Activated CD8-positive, alpha-beta memory T cell treated with anti-CD3 and anti-CD28 coated beads for 4 hours (primary cell): ENCODE data around the gene NUDT19.
"Not testable (repeated sequence)": the region's sequence is repeated elsewhere in the genome, so short reads cannot be mapped to it uniquely, and the experiment has no call there.

Experiments
- DNase-seq, 2 donors: peaks; one replicate each; pipeline ENCODE4 v3.0.0-alpha.2; 2020; ENCODE audit warnings: low read depth in 2 of 2

NUDT19 gene

GRCh38 chr19:32711747-32712146, 20.1 kb downstream of the NUDT19 start:
- no peak for DNase-seq

GRCh38 chr19:32716203-32716602, 24.6 kb downstream of the NUDT19 start:
- DNase-seq, result not testable (repeated sequence)

GRCh38 chr19:32717496-32717895, 25.9 kb downstream of the NUDT19 start:
- DNase-seq, result no peak

- DNase-seq, result no peak
Observed at GRCh38 chr19:32718286-32718685, 26.7 kb downstream of the NUDT19 start.

GRCh38 chr19:32719611-32720059, 28.0 kb downstream of the NUDT19 start, which contains the start of gene TDRD12:
Gene TDRD12, plus strand, starts transcription at chr19:32719767. Its CDS starts 306 bp downstream, at chr19:32720073.
- DNase-seq, result no peak

- no peak for DNase-seq
Observed at GRCh38 chr19:32720216-32720935, 28.8 kb downstream of the NUDT19 start.

GRCh38 chr19:32720936-32721250, 29.3 kb downstream of the NUDT19 start:
- DNase-seq, result no peak

- no peak for DNase-seq
Observed at GRCh38 chr19:32735936-32736335, 44.3 kb downstream of the NUDT19 start.

GRCh38 chr19:32743021-32743420, 51.4 kb downstream of the NUDT19 start:
- no peak for DNase-seq

GRCh38 chr19:32743447-32743846, 51.8 kb downstream of the NUDT19 start:
- no peak for DNase-seq

GRCh38 chr19:32744555-32745325, 53.1 kb downstream of the NUDT19 start:
- no peak for DNase-seq

- DNase-seq, result not testable (repeated sequence)
Observed at GRCh38 chr19:32745594-32746251, 54.1 kb downstream of the NUDT19 start.

GRCh38 chr19:32746631-32747196, 55.1 kb downstream of the NUDT19 start:
- DNase-seq, result not testable (repeated sequence)

GRCh38 chr19:32748497-32748896, 56.9 kb downstream of the NUDT19 start:
- DNase-seq, result no peak

GRCh38 chr19:32748948-32749347, 57.3 kb downstream of the NUDT19 start:
- DNase-seq, result no peak

- no peak for DNase-seq
Observed at GRCh38 chr19:32749361-32749760, 57.7 kb downstream of the NUDT19 start.

GRCh38 chr19:32750441-32751055, 58.9 kb downstream of the NUDT19 start:
- no peak for DNase-seq

- no peak for DNase-seq
Observed at GRCh38 chr19:32751066-32751465, 59.4 kb downstream of the NUDT19 start.

GRCh38 chr19:32757189-32757588, 65.6 kb downstream of the NUDT19 start:
- no peak for DNase-seq
